GM04503 (cell line): Measurements from ENCODE around the gene ETS1.
A peak's percentile ranks its signal among the peaks of the same experiment; 100 is the strongest.

ENCODE experiments used
- DNase-seq: peaks from one replicate; pipeline ENCODE4 v3.0.0-alpha.2; 2012; ENCODE audit warnings: low read depth

ETS1 gene, protein sequence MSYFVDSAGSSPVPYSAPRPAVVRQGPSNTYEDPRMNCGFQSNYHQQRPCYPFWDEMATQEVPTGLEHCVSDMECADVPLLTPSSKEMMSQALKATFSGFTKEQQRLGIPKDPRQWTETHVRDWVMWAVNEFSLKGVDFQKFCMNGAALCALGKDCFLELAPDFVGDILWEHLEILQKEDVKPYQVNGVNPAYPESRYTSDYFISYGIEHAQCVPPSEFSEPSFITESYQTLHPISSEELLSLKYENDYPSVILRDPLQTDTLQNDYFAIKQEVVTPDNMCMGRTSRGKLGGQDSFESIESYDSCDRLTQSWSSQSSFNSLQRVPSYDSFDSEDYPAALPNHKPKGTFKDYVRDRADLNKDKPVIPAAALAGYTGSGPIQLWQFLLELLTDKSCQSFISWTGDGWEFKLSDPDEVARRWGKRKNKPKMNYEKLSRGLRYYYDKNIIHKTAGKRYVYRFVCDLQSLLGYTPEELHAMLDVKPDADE

DNA sequence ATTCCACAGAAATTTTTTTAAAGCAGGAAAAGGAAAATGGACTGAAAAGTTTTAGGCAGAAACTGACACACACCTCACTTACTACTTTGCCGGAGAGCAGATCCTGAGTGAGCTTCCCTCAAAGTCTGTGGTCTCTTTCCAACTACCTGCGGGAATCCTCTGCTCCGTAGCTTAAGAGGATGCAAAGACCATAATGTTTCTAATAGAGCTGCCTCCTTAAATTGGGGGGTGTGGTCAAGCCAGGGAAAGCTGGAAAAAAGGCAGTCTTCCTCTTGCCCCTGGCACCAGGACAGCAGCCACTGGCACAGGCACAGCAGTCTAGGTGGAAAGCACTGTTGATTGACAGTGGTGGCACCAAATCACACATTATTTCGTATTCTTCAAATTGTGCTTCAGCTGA, at the start of gene ETS1:
ETS1 (minus strand) TSS at position 144 of the 400 bp plus-strand sequence. CDS start 14,428 bp downstream, outside the sequence.
- no peak for DNase-seq

DNA sequence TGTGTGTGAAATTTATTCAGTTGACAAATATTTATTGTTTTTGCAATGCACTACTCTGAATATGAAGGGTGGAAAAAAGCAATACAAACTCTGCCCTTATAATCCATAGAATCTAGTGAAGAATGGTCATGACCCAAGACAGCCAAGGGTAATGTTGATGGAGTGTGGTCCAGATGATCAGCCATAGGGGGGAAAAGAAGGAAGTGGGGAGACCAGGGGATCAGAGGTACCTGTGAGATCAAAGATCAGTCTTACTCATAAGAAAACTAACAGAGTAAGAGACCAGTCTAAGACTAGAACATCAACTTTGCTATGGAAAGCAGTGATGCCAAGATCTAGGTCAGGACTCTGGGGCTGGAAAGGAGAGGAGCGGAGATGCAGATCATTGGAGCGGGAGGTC, 47.0 kb upstream of the ETS1 start:
- DNase-seq, result no peak

DNA sequence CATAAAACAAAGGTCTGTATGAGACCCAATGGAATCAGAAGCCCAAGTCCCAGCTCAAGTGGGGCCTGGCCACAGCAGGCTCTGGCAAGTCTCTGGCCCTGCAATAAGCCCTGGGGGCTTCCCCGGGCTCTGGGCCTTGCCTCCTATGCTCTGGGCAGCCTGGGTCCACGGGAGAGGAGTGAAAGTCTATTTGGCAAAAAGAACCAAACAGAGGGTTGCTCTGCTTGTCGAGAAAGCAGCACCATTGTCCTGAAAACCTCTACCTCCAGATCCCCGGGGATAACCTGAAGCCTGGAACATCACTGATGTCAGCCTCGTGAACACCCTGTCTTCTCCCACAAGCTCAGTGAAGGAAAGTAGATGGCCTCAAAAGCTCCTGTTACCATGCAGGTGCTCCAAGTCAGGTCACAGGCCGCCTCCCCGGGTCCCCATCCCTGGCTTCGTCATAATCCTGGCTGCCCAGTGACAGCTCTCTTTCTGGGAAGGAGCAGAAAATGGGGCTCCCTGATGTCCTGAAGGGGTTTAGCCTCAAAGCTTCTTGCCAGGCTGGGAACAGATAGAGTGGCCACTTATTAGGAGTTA, 46.1 kb upstream of the ETS1 start:
- no peak for DNase-seq

DNA sequence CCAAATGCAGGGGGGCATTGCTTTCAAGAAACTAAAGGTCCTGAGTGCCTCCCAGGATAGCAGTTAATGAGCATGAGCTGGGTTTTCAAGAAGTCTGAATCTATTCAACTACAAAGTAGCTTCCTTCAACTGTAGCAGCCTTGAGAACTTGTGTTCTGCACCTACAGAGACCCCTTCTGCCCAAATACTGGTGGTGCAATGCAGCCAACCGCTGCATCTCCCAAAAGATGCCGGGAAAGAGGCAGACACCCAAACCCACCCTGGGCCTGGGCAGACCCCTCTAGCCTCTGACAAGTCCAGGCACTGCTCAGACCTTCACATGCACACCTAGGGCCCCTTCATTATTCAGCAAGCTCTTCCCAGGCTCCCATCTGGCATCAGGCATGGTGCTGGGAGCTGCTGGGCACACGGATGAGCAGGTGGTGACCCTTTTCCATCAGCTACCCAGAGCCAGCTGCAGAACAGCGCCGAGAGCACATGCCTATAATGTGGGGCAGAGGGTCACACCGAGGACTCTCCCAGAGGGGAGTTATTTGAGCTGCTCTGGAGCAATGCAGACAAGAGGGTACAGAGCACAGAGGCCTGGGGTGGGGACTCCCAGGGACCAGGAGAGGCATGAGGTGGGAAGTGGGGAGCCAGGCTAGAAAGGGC, 44.9 kb upstream of the ETS1 start:
- DNase-seq, result peak; percentile 11

DNA sequence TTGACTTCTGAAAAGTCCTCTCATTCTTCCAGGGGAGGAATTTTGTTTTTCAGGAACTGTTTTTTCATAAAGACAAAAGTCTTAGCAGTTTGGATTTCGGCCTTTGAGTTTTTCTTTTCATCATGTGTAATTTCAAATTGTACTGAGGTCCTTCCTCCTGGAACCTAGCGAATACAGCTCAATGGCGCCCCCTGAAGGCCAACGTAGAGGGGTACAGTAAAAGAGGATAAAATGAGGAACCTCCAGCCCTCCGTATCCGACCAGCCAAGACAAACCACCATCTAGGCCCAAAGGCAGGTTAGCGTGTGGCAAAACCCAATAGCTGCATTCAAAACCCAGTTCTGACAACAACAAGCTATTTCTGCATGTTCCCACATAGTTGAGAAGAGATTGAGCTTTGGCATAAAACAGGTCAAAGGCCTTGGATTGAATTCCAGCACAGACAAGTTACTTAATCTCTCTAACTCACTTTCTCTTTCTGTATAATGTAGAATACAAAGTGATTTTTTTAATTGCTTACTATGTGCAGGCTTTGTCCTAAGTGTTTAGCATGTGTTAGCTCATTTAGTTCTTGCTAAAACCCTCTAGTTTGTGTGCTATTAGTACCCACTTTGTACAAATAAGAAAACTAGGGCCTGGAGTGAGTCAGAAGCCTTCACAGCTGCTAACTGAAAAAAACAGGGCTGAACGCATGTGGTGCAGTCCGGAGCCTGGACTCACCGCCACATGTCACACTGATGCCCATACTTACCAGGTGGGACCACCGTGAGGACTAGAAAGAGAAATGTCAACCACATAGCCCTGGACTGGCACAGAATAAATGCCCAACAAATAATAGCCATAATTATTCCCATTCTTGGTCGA, 43.2 kb upstream of the ETS1 start:
- DNase-seq, result peak; percentile 31

DNA sequence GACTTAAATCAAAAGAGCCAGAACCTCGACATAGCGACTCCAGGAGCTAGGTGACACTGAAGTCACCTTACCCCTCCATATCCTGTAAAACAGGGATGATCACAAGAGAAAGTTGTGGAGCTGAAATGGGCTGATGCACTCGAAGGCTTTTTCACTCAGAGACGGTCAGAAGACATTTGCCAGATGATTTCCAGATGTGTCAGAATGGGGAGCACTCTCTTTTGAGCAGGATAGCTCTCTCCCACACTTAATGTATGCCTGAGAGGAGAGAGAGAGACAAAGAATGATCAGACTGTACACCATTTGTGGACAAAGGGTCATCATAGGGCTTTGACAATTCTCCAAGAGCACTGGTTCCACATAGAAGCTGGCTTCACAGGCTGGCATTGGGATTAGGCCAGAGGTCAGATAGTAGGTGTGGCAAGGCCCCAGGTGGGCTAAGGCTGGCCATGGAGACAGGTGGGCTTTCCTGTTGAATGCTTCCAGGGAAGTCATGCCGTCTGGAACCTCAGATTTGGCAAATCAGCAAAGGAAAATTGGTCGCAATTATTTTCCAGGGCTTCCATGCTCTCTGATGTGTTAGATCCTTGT, 42.3 kb upstream of the ETS1 start:
- DNase-seq, result no peak

DNA sequence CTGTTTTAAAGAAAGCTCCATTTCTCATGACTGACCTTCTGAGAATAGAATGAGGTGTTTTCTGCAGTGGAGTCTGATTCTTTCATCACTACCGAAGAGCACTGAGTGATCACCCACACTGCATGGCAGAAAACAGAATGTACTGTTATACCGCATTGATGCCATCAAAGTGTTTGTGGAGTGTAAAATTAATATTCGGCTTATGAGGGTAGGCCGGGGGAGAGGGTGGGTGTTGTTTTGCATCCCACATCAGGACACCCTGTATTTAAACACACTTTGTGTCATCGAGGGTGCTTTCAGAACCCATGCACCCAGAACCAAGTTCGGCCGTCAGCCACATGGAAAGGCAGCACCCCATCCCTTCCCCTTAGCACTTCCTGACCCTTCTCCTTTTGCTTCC, 41.3 kb upstream of the ETS1 start:
- DNase-seq, result no peak

DNA sequence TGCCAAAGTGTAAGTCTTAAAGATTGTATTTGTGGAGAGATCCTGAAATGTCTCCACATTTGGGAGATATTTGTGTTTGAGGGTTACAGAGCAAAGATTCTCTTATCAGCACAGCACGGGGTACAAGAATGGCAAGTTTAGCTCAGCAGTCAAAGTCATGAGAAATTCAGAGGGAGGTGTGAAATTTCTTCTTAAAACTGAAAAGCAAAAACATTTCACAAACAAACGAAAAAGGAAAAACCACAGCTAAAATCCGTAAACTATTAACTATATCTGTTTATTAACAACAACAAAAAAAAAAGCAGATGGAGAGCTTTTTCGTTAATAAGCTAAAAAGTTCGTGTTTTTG, 40.9 kb upstream of the ETS1 start:
- no peak for DNase-seq

DNA sequence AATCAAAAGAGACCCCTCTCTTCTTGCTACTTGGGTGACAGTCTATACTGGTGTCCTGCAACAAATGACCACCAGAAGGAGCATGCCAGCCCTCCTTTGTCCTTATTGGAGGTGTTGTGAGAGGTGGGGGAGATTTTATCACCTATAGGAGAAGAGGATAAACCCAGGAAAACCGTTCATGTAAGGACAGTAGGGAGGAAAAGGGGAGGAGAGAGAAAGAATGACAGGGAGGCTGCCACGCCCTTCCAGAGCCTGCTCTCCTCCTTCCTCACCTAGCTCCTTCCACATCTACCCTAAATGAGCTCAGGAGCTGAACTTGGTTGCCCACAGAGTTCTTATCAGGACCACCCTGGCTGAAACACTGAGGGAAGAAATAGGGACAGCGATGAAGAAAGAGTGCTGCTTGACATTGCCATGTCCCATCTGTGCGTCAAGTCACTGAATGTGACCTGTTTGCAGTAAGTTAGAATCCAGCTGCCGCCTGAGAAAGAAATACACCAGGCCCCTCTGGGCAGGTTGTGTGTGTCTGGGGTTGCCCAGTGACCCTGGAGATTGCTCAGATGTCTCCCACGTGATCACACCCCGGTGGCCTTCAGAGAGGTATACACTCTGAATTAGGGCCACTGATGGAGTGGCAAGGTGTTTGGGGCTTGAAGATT, 40.4 kb upstream of the ETS1 start:
- DNase-seq, result no peak

DNA sequence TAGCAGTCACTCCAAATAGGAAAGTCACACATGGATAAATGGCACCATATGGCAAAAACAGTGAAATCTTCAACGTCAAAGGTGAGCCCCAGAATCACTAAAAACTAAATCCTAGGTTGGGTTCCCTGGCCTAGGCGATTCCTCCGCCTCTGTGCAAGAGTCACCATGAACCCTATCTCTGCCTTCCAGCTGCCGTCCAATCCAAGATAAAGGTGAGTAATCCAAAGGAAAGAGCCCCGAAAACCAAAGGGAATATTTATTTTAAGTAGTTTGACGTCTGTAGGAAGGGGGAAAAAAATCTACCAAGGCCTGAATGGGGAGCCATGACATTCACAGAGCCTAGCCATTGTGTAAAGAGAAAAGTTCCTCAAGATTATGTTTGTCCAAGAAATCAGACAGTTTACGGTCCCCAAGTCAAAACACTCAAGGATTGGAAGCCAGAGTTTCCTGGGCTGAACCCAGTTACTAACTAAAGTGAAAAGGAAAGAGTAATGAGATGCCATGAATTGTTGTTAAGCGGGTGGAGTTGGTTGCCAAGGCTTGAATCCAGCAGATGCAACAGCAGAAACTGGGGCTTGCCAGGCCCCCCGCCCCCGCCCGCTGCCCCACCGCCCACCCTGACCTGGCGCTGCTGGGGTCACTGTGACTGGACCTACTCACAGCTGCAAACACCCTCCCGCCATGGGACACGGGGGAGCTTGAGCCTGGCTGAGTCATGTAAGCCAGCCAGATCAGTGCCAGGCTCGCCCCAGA, 39.7 kb upstream of the ETS1 start:
- DNase-seq, result no peak

DNA sequence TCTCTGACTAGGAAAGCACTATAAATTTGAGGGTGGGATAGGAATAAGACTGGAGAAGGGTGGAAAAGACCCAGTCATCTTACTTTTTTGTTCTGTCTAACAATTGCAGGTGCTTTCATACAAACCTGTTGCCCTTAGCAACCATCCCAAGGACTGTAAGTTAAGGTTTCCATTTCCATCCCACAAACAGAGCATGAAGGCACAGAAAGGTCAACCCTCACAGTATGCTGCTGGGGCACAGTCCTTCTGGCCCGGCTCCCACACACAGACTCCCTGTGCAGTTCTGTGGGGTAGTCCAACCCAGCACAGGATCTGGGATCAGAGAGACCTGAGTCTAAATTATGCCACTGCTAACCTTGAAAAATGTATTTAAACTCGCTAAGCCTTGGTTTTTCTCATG, 38.4 kb upstream of the ETS1 start:
- DNase-seq, result no peak

DNA sequence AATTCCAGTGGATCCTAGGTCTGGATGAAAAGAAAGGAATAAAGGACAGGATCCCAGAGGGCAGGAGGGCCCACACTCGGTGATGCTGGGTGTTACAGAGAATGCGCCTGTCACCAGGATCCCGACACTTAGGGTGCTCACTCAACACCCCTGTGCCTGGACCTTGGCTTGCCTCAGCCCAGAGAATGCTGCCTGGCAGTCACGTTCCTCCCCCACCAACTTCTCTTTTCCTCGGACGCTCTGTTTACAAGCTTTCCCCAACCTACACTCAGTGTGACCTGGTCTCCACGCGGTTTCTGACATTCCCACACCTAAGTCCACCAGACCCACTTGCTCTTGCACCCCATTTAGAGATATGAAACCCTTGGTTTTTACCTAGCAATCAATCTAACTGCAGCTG, 38.0 kb upstream of the ETS1 start:
- DNase-seq, result no peak

DNA sequence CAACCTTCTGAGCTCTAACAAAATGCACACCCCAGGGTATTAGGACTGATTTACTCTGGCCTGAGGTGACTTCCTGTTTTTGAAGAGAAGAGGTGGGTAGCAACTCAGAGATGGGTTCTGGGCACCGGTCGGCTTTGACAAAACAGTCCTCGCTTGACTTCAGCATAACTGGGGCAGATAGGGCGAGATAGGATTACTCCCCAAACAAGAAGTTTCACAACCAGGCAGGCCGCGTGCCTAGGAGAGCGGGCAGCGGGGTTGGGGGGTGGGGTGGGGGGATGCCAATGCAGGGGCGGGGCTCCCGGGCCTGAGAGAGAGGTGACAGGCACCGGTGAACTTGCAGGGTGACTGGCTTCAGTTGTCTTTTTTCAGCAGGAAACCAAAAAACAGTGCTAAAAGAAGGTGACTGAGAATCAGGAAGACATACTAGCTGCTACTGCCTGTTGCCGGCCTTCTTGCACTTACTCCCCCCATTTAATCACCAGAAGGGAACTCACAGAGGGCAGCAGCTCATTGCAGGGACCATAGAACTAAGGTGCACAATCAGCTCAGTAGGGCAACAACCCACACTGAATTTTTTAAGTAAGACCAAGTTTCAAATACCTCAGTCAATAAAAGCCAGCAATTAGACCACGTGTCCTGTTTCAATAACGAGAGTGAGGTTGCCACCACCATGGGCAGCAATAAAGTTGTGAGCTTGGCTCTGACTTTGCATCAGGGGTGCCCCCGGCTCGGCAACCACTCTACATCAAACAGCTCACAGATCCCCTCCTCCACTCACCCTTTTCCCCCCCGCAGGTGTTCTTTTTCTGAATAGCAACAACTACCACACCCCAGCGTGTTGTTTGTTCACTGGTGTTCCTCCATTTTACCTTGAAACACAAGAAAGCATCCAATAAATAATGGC, 37.2 kb upstream of the ETS1 start:
- no peak for DNase-seq

DNA sequence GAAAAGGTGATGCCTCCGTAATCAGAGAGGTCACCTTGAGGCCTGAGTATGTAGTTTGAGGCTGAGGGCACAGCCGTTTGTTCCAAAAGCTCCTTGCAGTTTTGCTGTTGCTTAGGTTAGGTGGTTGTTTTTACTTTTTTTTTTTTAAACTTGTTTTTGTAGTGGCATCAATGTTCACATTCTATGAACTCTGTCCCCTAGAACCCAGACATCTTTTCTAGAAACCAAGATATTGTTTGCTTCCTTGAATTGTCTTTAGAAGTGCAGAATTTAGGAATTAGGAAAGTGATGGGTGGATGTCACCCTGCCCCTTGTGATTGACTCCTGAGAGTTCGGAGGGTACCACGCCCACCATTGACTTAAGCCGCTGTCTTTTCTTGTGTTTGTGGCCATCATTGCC, 35.7 kb upstream of the ETS1 start:
- DNase-seq, result no peak

DNA sequence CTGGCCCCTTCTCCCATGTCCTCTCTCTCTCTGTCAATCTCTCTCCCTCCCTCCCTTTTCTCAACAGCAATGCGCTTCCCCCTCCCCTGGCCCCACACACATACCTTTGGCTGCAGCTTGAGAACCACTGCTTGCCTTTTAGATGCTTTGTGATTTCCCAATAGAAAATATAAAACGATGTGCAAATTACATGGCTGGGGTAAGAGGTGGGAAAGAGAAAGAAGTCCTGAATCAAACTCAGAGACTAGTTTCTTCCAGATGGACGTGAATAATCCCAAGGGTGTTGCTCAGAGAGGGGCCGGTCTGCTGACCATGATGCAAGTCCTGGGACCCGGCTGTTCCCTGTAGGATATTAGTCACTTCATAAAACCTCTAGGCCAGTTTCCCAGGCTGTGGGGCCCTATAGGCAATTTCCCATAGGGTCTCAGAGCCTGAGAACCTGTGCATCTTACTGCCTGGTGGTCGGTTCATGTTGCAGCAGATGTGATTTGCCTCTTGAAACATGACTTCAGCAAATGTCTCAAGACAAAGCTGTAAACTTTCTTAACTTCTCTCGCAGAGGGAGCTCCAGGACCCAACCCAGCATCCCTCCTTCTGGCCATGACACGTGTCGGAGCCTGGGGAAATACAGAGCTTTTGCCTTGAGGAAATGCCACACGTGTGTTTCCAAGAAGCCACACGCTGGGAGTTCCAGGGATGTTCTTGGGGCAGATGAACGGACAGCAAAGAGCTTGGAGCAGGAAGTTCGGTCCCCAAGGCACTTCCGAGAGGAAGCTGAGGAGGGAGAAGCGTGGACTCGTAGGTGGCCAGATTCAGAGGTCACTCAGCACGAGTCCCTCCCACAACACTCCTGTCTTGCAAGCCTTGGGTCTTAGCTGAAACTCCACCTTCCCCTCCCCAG, 34.5 kb upstream of the ETS1 start:
- peak; percentile 80 for DNase-seq

DNA sequence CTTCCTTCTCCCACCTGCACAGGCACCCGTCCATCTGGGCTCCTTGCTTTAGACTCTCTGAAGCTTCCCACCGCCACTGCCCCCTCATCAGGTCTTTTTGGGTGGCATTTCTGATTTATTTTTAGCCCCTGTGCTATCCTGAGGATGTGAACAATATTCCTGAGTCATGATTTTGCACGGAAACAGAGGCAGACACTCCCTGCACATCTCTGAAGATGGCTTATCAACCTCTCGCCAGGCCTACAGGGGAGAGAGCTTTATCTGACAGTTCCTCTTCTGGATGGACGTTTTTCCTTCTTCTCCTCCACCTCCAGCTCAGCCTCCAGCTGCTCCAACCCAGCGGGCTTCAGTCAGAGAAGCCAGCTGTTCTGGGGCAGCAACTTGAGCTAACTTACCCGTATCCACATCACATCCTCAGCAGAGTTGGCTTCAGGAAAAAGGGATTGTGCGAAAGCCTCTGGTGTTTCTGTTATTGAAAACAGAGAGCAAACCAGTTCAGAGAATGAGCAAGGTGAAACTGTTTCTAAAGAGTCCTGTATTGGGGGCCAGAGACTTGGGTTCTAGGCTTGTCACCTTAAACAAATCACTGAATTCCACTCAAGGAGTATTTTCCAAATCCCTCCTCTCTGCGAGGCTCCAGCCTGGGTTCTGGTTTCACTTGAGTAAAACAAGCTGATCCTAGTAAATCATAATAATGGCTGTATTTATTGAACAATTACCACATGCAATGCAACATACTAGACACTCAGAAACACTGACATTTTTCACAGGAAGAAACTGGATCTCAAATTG, 33.1 kb upstream of the ETS1 start:
- DNase-seq, result no peak

DNA sequence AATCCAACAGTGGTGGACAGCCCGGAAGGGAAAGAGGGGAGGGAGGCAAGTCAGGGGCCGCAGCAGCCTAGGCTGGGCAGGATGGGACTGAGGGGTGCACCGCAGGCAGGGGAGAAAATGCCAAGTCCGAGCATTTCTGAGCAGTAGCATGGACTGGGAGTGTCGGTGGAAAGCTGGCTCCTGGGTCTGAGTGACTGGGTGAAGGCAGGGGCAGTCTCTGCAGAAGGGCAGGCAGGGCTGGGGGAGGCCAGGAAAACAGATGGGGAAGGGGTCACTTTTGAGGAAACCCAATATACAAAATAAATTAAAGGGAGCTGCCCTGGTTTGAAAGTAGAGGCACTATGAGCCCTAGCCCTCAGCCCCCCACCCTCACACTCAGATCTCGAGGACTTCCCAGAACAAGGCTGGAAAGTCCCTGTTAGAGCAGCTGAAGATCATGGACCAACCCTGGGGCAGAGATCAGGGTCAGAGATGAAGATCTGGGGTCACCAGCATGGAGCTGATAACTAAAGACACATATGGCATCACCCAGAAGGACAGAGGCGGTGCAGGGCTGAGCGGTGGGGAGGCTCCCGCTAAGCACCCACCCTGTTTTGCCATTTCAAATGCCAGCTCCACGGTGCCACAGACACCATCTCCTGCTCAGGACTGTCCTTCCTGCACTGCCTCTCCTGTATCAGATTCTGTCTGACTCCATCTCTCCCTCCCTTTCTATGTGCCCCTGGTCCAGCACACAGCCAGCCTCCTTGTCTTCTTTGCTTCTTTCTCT, 32.4 kb upstream of the ETS1 start:
- no peak for DNase-seq
